ENCODE results near the gene MIB2. TPM values are rescaled to one million over a fixed set of nuclear protein-coding genes. Genes with fewer than 3 reads are reported as not detected.

Gene MIB2
- total RNA-seq, 1 donor from 2014 or later: 144 TPM

DNA sequence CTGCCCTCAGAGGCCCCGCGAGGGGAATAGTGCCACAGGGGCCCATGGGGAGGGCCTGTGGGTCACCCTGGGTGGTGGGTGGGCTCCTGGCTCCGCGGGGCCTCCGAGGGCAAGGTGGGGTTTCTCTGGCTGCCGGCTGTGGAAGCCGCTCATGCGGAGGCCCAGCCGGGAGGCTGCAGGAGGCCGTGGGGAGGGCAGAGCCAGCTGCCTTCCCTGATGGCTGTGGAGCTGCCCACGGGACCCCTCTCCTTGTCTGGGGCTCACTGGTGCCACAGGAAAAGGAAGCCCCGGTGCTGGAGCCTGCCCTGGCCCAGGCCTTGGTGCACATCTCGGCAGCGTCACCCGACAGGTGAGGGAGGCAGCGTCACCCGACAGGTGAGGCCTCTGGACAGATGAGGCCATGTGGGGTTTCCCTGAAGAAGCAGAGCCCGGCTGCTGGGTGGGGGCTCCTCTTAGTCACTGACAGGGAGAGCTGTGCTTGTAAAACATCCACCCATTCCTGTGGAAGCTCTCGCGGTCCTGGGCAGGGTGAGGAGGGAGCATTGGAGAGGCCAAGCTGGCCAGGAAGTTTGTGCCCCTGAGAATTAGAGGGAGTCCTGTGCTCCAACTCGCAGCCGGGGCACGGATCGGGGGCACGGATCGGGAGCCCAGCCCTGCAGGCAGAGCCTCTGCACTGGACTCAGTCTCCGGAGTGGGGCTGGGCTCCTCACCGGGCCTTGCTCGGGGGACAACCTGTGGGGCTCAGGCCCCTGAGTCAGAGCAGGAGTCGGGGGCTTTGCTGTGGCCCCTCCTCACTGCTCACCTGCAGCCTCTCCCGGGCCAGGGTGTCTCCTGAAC, 6.1 kb downstream of the MIB2 start:
- H3K27me3 Mint-ChIP-seq: no peaks in the 10 kb centered on the region
- H3K27ac Mint-ChIP-seq: no peak overlapping the region
- H3K4me1 Mint-ChIP-seq (ENCODE audit: low read depth): peaks cover 4% of the 10 kb centered on the region
- no peaks in the 10 kb centered on the region for H3K9me3 Mint-ChIP-seq (ENCODE audit: low read depth)
- no peak for DNase-seq (ENCODE audit: low spot score, unreplicated experiment)
- no peak overlapping the region for H3K4me3 Mint-ChIP-seq (ENCODE audit: low read depth)
- TF ChIP-seq CTCF (IDR thresholded peaks at IDR 0.05; ENCODE audit: unreplicated experiment): no peak
- H3K36me3 Mint-ChIP-seq (ENCODE audit: insufficient read depth): peaks cover 2% of the 10 kb centered on the region

DNA sequence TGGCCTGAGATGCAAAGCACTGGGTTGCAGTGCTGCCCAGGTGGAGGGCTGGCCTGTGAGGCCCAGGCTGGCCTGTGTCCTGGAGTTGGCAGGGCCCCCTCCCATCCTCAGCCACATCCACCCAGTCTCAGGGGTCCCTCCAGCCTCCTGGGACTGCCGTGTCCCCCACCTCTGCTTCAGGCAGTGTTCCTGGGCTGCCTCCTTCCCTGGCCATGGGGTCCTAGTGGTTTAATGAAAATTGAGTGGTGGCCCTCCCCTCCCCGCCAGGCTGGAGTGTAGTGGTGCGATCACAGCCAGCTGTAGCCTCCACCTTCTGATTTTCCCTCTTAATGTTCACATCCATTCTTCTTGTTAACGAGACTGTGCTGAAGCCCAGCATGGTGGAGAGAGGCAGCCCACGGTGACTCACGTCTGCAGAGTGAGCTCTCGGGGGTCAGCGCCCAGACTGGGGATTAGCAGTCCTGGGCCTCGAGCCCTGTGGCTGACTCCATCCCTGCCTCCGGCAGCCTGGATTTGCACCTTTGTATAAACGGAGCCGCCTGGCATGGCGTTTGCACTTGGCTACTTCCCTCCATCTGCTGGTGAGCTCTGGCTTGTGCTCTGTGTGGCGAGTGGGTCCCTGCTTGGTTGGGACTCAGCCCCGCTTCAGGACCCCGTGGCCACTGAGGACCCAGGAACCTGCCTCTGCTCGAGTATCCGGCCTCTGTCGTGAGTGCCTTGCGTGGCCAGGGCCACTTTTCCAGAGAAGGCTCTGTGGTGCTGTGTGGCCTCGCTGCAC, 6.9 kb downstream of the MIB2 start:
- Mint-ChIP-seq H3K4me3 (ENCODE audit: low read depth) (no peak overlapping the region), H3K9me3 (ENCODE audit: low read depth) (no peaks in the 10 kb centered on the region), H3K4me1 (ENCODE audit: low read depth) (peaks cover 1% of the 10 kb centered on the region), H3K36me3 (ENCODE audit: insufficient read depth) (peaks cover 2% of the 10 kb centered on the region), H3K27me3 (no peaks in the 10 kb centered on the region), H3K27ac (no peak overlapping the region)
- DNase-seq (ENCODE audit: low spot score, unreplicated experiment): no peak
- TF ChIP-seq CTCF (IDR thresholded peaks at IDR 0.05; ENCODE audit: unreplicated experiment): no peak

DNA sequence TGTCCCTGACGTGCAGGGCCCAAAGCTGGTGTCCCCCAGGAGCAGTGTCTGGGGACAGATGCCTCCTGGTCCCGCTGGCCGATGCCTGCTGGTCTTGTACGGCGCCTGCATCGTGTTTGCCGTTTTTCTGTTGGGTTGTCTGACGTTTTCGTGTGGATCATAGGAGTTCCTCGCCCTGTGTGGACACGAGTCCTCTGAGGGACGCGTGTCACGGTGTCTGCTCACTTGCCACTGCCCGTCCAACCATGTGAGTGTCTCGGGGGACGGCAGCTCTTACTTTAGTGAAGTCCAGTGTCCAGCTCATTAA, 7.4 kb downstream of the MIB2 start:
- H3K36me3 Mint-ChIP-seq (ENCODE audit: insufficient read depth): no peaks in the 10 kb centered on the region
- H3K9me3 Mint-ChIP-seq (ENCODE audit: low read depth): no peaks in the 10 kb centered on the region
- no peak for DNase-seq (ENCODE audit: low spot score, unreplicated experiment)
- no peak overlapping the region for H3K27ac Mint-ChIP-seq
- H3K4me1 Mint-ChIP-seq (ENCODE audit: low read depth): no peaks in the 10 kb centered on the region
- H3K4me3 Mint-ChIP-seq (ENCODE audit: low read depth): no peak overlapping the region
- TF ChIP-seq CTCF (IDR thresholded peaks at IDR 0.05; ENCODE audit: unreplicated experiment): no peak
- no peaks in the 10 kb centered on the region for H3K27me3 Mint-ChIP-seq

DNA sequence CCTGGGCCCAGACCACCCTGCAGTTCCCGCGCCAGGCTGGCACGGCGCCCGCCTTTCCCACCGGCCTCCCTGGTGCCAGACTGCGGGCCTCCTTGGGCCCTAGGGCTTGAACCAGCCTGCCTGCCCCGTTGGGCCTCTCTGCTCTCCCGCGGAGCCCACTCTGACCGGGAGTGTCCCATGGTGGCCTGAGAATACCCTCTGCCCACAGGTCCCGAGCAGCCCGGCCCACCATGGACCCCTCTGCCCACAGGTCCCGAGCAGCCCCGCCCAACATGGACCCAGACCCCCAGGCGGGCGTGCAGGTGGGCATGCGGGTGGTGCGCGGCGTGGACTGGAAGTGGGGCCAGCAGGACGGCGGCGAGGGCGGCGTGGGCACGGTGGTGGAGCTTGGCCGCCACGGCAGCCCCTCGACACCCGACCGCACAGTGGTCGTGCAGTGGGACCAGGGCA, 7.9 kb downstream of the MIB2 start:
- Mint-ChIP-seq H3K27me3 (no peaks in the 10 kb centered on the region), H3K9me3 (ENCODE audit: low read depth) (no peaks in the 10 kb centered on the region), H3K4me1 (ENCODE audit: low read depth) (no peaks in the 10 kb centered on the region), H3K4me3 (ENCODE audit: low read depth) (no peak overlapping the region), H3K36me3 (ENCODE audit: insufficient read depth) (no peaks in the 10 kb centered on the region), H3K27ac (no peak overlapping the region)
- no peak for DNase-seq (ENCODE audit: low spot score, unreplicated experiment)
- TF ChIP-seq CTCF (IDR thresholded peaks at IDR 0.05; ENCODE audit: unreplicated experiment): no peak

DNA sequence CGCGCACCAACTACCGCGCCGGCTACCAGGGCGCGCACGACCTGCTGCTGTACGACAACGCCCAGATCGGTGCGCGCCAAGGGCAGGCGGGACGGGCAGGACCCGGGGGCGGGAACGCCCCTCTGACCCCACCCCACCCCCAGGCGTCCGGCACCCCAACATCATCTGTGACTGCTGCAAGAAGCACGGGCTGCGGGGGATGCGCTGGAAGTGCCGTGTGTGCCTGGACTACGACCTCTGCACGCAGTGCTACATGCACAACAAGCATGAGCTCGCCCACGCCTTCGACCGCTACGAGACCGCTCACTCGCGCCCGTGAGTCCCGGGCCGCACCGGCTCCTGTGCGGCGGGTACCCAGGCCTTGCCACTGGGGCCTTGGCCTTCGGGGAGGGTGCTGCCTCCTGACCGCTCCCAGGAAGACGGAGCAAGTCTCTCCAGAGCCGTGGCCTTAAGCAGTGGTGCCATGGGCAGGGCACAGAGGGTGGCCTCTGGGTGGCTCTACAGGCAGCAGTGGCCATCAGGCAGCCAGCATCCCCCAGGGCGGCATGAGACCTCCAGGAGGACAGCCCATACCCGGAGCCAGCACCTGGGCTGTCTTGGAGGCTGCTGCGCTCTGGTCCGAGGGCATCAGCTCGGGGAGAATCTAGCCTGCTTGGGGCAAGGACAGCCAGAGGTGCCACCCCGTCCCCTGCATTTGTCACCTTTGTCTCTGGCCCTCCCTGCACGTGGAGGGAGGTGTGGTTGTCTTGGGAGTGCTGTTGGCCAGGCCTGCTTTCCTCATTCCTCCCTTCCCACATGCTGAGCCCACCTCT, 8.5 kb downstream of the MIB2 start:
- DNase-seq (ENCODE audit: low spot score, unreplicated experiment): no peak
- Mint-ChIP-seq H3K4me1 (ENCODE audit: low read depth) (no peaks in the 10 kb centered on the region), H3K4me3 (ENCODE audit: low read depth) (no peak overlapping the region), H3K36me3 (ENCODE audit: insufficient read depth) (no peaks in the 10 kb centered on the region), H3K9me3 (ENCODE audit: low read depth) (no peaks in the 10 kb centered on the region), H3K27ac (no peak overlapping the region), H3K27me3 (no peaks in the 10 kb centered on the region)
- no peak for TF ChIP-seq CTCF (IDR thresholded peaks at IDR 0.05; ENCODE audit: unreplicated experiment)
